Tibial nerve (tissue), 4 donors: ENCODE results near the gene KCMF1.

Experiments
- EP300 ChIP-seq, 2 donors: sonication (generic); formaldehyde crosslinking; IDR thresholded peaks; one replicate each; pipeline ENCODE4 v1.6.1; 2017; ENCODE audit warnings: antibody characterized with exemption in 2 of 2, mild to moderate bottlenecking in 1 of 2
- POLR2A ChIP-seq, 2 donors: fragments of 450-650 bp; IDR thresholded peaks; one replicate each; pipeline ENCODE4 v1.6.1; 2017; ENCODE audit warnings: antibody characterized with exemption in 2 of 2, mild to moderate bottlenecking in 2 of 2, moderate library complexity in 2 of 2
- TF ChIP-seq, protein P1 (sequence below), 5 experiments: fragments of 200-600 bp in 3 of 5; fragments of 450-650 bp in 2 of 5; sonication (generic) in 3 of 5; IDR thresholded peaks; one replicate each; pipeline ENCODE4 v1.5.1; 2016 to 2019; ENCODE audit warnings: antibody characterized with exemption in 5 of 5, mild to moderate bottlenecking in 3 of 5, moderate library complexity in 2 of 5

DNA sequence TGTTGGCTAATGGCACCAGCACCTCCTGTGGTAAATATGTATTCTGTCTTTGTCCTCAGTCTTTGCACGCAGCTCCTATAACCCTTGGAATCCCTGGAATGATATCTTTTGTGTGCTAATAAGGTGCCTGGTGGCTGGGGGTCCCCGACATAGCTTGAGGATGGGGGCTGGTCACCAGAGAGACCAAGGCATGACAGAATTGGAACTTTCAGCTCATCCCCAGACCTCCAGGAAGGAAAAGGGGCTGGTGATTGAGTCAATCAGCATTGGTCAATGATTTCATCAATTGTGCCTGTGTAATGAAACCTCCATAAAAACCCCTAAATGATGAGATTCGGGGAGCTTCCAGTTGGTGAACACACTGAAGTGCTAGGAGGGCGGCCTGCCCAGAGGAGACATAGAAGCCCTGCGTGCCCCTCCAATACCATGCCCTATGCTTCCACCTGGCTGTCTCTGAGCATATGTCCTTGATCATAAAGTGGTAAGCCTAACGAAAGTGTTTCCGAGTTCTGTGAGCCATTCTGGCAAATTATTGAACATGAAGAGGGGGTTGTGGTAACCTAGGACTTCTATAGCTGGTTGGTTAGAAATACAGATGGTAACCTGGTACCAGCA, 26.6 kb upstream of the KCMF1 start:
- TF ChIP-seq, protein P1, sequence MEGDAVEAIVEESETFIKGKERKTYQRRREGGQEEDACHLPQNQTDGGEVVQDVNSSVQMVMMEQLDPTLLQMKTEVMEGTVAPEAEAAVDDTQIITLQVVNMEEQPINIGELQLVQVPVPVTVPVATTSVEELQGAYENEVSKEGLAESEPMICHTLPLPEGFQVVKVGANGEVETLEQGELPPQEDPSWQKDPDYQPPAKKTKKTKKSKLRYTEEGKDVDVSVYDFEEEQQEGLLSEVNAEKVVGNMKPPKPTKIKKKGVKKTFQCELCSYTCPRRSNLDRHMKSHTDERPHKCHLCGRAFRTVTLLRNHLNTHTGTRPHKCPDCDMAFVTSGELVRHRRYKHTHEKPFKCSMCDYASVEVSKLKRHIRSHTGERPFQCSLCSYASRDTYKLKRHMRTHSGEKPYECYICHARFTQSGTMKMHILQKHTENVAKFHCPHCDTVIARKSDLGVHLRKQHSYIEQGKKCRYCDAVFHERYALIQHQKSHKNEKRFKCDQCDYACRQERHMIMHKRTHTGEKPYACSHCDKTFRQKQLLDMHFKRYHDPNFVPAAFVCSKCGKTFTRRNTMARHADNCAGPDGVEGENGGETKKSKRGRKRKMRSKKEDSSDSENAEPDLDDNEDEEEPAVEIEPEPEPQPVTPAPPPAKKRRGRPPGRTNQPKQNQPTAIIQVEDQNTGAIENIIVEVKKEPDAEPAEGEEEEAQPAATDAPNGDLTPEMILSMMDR (IDR thresholded peaks at IDR 0.05): no peak
- TF ChIP-seq POLR2A (IDR thresholded peaks at IDR 0.05) (no peak), EP300 (IDR thresholded peaks at IDR 0.05) (no peak)
